HG03571 (cell line): Measurements from ENCODE around the gene MCHR1.

Experiments used
- ATAC-seq: cut with Tn5 transposase; IDR thresholded peaks from one replicate; pipeline ENCODE4 v1.9.1; 2021; ENCODE audit not compliant: unreplicated experiment

MCHR1 gene, protein sequence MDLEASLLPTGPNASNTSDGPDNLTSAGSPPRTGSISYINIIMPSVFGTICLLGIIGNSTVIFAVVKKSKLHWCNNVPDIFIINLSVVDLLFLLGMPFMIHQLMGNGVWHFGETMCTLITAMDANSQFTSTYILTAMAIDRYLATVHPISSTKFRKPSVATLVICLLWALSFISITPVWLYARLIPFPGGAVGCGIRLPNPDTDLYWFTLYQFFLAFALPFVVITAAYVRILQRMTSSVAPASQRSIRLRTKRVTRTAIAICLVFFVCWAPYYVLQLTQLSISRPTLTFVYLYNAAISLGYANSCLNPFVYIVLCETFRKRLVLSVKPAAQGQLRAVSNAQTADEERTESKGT

GRCh38 chr22:40679249-40679963, at the start of gene MCHR1:
MCHR1 (plus strand) TSS chr22:40679484; CDS start chr22:40679653, 169 bp downstream.
- ATAC-seq, result no peak

GRCh38 chr22:40631925-40632324, 47.4 kb upstream of the MCHR1 start:
- ATAC-seq, result no peak

DNA sequence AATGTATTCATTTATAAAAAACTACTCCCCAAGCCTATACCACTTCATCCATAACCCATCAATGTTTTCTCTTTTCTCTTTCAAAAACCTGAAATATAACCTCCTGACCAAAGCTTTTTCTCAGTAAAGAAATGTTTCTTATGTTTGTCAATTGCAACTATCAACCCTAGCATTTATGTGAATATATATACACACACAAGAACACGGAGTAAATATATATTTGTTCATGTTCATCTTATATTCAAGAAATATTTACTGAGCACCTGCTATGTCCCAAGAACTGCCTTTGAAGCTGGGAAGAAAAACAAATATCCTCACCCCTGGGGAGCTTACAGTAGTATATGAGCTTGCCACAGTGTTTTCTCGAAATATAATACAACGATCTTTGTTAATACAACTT, 46.2 kb upstream of the MCHR1 start:
- ATAC-seq, result no peak

DNA sequence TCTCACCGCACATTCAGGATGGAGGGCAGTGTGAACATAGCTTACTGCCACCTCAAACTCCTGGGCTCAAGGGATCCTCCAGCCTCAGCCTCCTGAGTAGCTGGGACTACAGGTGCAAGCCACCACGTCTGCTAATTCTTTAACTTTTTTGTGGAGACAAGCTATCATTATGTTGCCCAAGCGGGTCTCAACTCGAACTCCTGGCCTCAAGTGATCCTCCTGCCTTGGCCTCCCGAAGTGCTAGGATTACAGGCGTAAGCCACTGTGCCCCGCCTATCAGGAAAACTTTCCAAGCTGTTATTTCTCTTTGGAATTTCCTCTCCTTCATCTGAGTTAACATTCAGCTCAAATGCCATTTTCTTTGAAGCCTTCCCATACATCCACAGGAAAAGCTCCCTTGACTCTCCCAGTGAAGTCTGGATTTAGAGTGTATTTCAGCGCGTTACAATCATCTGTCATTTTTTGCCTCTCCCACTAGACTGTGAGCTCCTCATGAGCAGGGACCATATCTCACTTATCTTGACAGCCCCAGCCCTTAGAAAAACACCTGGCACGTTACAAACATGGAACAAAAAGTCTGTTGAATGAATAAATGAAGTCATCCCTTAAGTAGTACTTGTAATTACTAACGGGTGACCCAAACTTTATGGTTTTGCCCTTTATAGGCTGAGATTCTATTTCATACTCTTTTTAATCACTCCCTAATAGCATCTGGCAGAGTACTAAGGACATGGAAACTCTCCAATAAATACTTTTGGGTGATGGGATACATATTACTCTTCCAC, 45.0 kb upstream of the MCHR1 start:
- no peak for ATAC-seq

- no peak for ATAC-seq
Measured at GRCh38 chr22:40635043-40635939, 44.0 kb upstream of the MCHR1 start.

DNA sequence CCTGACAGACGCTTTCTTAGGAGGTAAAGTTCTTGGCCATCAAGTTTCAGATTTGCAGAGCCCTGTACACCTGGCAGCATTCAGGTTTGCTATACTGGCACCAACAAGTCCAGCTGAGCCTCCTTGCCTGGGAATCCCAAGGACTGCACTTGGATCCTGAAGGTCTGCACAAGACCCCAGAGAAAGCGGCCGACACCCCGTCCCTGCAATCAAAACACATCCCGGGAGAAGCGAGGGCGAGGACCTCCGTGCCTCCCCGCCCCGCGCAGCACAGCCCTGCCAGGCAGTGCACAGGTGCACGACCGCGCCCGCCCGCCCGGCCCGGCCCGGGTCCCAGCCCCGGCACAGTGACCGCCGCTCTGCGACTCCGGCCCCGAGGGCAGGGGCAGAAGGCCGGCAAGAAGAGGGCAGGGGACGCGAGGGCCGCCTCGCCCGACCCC, 43.3 kb upstream of the MCHR1 start:
- ATAC-seq, result peak; percentile 9

GRCh38 chr22:40636380-40637182, 42.7 kb upstream of the MCHR1 start, which contains the start of gene MRTFA:
MRTFA (minus strand) TSS chr22:40636719.
- ATAC-seq, result peak; percentile 90

GRCh38 chr22:40637183-40638150, 41.8 kb upstream of the MCHR1 start:
- peak; percentile 1 for ATAC-seq

DNA sequence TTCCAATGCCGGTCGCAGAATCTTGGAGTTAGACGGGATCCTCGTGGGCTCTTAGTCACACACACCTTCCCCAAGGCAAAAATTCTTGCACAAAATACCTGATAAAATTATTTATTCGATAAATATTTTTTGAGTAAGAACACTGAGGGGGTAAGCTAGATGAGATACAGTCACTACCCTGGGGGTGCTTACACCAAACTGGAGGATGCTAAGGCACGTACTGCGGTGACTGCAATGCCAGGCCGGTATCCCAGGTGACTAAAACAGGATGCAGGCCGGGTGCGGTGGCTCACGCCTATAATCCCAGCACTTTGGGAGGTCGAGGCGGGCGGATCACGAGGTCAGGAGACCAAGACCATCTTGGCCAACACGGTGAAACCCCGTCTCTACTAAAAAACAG, 41.0 kb upstream of the MCHR1 start:
- no peak for ATAC-seq

- no peak for ATAC-seq
Measured at GRCh38 chr22:40641269-40641668, 38.0 kb upstream of the MCHR1 start.

DNA sequence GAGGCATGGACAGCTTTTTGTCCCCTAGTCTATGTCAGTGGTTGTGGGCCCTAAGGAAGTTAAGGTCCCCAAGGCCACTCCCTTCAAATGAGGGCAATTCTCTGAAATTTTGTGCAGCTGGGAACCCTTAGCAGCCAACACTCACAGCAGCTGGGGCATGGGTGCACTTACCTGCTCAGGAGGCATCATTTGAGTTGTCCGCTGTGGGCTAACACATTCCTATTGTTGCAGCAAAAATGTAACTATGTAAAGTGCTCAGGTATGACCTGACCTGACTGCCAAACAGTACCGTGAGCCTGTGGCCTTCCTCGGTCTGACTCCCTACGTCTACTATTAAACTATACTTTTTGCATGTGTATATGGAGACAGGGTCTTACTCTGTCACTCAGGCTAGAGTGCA, 37.0 kb upstream of the MCHR1 start:
- no peak for ATAC-seq

GRCh38 chr22:40645579-40646197, 33.6 kb upstream of the MCHR1 start:
- ATAC-seq, result no peak

- no peak for ATAC-seq
Measured at GRCh38 chr22:40648386-40648785, 30.9 kb upstream of the MCHR1 start.

GRCh38 chr22:40651057-40651456, 28.2 kb upstream of the MCHR1 start:
- no peak for ATAC-seq

DNA sequence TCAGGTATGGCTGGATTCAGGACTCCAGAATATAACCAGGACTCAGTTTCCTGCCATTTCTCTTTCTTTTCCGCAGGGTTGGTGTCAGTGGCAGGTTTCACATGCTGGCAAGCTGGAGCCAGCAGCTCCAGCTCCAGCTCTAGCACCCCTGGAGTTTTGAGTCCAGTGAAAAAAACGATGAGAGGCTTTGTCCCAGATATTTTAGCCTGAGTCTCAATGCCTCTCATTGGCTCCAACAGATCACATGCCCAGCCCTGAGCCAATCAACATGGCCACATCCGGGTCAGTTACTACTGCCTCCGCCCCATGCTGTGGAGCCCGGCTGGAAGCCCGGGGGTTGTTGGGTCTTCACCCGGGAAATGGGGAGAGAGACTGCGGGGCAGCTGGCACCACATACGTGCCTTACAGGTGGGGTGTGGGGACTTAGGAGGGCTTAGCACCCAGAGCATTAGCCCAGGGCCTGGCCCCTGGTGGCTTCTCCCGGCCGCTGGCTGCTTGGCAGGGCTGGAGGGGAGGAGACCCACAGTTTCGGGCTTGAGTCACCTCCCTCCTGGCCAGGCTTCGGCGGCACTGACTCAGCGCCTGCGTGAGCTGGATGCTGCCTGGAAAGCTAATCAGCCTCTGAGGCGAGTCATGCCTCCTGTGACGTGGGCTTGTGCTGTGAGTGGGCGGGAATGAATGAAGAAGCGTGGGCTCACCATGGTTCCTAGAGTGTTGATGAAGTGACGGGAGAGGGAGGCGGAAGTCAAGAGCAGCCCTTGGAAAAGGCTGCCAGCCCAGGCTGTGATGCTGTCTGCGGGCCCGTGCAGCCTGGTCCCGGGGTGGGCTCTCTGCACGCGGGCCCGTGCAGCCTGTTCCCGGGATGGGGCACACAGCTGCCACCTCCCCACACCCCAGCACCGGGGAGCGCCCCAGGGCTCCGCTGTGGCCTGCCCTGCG, 27.5 kb upstream of the MCHR1 start:
- no peak for ATAC-seq

- ATAC-seq, result no peak
Measured at GRCh38 chr22:40653361-40653760, 25.9 kb upstream of the MCHR1 start.
